ENCODE results near the gene LYRM4. TPM values are rescaled to one million over a fixed set of nuclear protein-coding genes. Genes with fewer than 3 reads are reported as not detected.

LYRM4 gene
- total and polyA plus RNA-seq, 7 donors: 11.3 to 21.1 (median 16.1) TPM

- no peaks in the 10 kb centered on the region for H3K4me1 ChIP-seq
- DNase-seq (no peak), ATAC-seq (no peak)
- H3K27me3 ChIP-seq (ENCODE audit: insufficient read depth in 3 of 3, low read length in 2 of 3): peaks cover 0 to 1% (median 0%) of the 10 kb centered on the region in 3 donors
- H3K36me3 ChIP-seq (ENCODE audit: insufficient read depth in 1 of 2, low read depth in 1 of 2): no peaks in the 10 kb centered on the region
- TF ChIP-seq CTCF (IDR thresholded peaks at IDR 0.05): no peak
- H3K4me3 ChIP-seq: no peak overlapping the region
- intact Hi-C loops (cut with DNase I): no loop called here
- no peak overlapping the region for H3K27ac ChIP-seq
- 89 to 97% (median 95%) methylated on average over 2 of the region's 2 CpGs for WGBS, 3 donors
- H3K9me3 ChIP-seq: no peaks in the 10 kb centered on the region
These were observed 189.5 kb downstream of the LYRM4 start for GRCh38 chr6:5071216-5071615.

- Histone ChIP-seq H3K27me3 (ENCODE audit: insufficient read depth in 3 of 3, low read length in 2 of 3) (peaks cover 0 to 1% (median 0%) of the 10 kb centered on the region in 3 donors), H3K36me3 (ENCODE audit: insufficient read depth in 1 of 2, low read depth in 1 of 2) (no peaks in the 10 kb centered on the region), H3K4me1 (no peaks in the 10 kb centered on the region), H3K27ac (no peak overlapping the region), H3K4me3 (no peak overlapping the region), H3K9me3 (no peaks in the 10 kb centered on the region)
- intact Hi-C loops (cut with DNase I): no loop called here
- WGBS, 3 donors: 93 to 94% (median 93%) methylated on average over 17 of the region's 17 CpGs
- ATAC-seq (no peak), DNase-seq (no peak)
- no peak for TF ChIP-seq CTCF (IDR thresholded peaks at IDR 0.05)
These were observed 192.5 kb downstream of the LYRM4 start for GRCh38 chr6:5068153-5068751.

GRCh38 chr6:5067305-5067704, 193.4 kb downstream of the LYRM4 start:
- Histone ChIP-seq H3K9me3 (no peaks in the 10 kb centered on the region), H3K4me1 (no peaks in the 10 kb centered on the region), H3K27ac (no peak overlapping the region), H3K36me3 (ENCODE audit: insufficient read depth in 1 of 2, low read depth in 1 of 2) (no peaks in the 10 kb centered on the region), H3K27me3 (ENCODE audit: insufficient read depth in 3 of 3, low read length in 2 of 3) (peaks cover 0 to 1% (median 0%) of the 10 kb centered on the region in 3 donors), H3K4me3 (no peak overlapping the region)
- ATAC-seq: no peak
- TF ChIP-seq CTCF (IDR thresholded peaks at IDR 0.05): no peak
- intact Hi-C loops (cut with DNase I): no loop called here
- 96 to 98% (median 96%) methylated on average over 3 of the region's 3 CpGs for WGBS, 3 donors
- DNase-seq: no peak

GRCh38 chr6:5066456-5067093, 194.2 kb downstream of the LYRM4 start:
- intact Hi-C loops (cut with DNase I): no loop called here
- H3K27ac ChIP-seq: no peak overlapping the region
- H3K9me3 ChIP-seq: no peaks in the 10 kb centered on the region
- ATAC-seq (no peak), DNase-seq (no peak)
- 94 to 97% (median 94%) methylated on average over 24 of the region's 24 CpGs for WGBS, 3 donors
- H3K4me1 ChIP-seq: no peaks in the 10 kb centered on the region
- peaks cover 0 to 1% (median 0%) of the 10 kb centered on the region in 3 donors for H3K27me3 ChIP-seq (ENCODE audit: insufficient read depth in 3 of 3, low read length in 2 of 3)
- H3K4me3 ChIP-seq: no peak overlapping the region
- TF ChIP-seq CTCF (IDR thresholded peaks at IDR 0.05): no peak
- no peaks in the 10 kb centered on the region for H3K36me3 ChIP-seq (ENCODE audit: insufficient read depth in 1 of 2, low read depth in 1 of 2)
